ENCODE measurements around the gene ARNT2. TPM values are rescaled to one million over a fixed set of nuclear protein-coding genes. Genes with fewer than 3 reads are reported as not detected.
"Not testable (repeated sequence)": the region's sequence is repeated elsewhere in the genome, so short reads cannot be mapped to it uniquely, and the experiment has no call there.

ARNT2 gene
- total RNA-seq, 8 experiments from 2014 or later: 2.4 to 64.2 (median 23.9) TPM

DNA sequence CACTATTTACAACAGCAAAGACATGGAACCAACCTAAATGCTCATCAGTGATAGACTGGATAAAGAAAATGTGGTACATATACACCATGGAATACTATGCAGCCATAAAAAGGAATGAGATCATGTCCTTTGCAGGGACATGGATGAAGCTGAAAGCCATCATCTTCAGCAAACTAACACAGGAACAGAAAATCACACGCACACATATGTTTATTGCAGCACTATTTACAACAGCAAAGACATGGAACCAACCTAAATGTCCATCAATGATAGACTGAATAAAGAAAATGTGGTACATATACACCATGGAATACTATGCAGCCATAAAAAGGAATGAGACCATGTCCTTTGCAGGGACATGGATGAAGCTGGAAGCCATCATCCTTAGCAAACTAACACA is 13.2 kb upstream of the ARNT2 start:
- in situ Hi-C loops (cut with MboI; ENCODE audit: low pct_unique_long_range_greater_than_20kb in 2 of 9, low sequenced_read_pairs in 9 of 9, unreplicated experiment in 9 of 9); H3K4me1 ChIP-seq (replicated peaks in 1 of 2); H3K4me3 ChIP-seq; ATAC-seq (replicated peaks in 6 of 8); H3K27ac ChIP-seq: not testable (repeated sequence)
- WGBS, 10 experiments: 100% methylated on average over 1 of the region's 1 CpG; no CpG with 5 or more reads in 9 of the 10 experiments

GRCh38 chr15:80395616-80396015 is 8.6 kb upstream of the ARNT2 start:
- no peak overlapping the region for H3K4me3 ChIP-seq
- H3K27ac ChIP-seq: no peak overlapping the region
- peaks cover 0 to 5% of the 10 kb centered on the region in 2 donors for H3K4me1 ChIP-seq (replicated peaks in 1 of 2)
- 89 to 100% (median 91%) methylated on average over 1 to 2 of the region's 3 CpGs; no CpG with 5 or more reads in 6 of the 10 experiments for WGBS, 10 experiments
- ATAC-seq (replicated peaks in 6 of 8): no peak
- in situ Hi-C loops (cut with MboI; ENCODE audit: low pct_unique_long_range_greater_than_20kb in 2 of 9, low sequenced_read_pairs in 9 of 9, unreplicated experiment in 9 of 9): no loop called here

DNA sequence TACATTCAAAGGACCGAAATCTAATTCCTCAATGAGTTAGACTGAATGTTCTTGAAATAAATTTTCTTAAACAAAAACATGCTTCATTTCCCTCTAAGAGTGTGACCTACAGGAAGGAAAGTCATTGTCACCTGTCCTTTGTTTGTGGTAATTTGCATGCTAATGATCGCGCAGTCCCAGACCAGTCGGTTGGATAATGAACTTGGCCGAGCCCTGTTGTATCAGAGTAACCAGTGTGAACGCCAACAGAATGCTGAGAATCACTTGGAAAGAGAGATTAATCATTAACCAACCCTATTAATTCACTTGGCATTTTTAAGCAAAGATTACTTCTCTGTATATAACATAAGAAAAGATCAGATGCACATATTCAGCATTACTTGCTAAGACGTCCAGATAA is 8.1 kb upstream of the ARNT2 start:
- WGBS, 10 experiments: 39 to 100% (median 59%) methylated on average over 1 to 7 of the region's 7 CpGs; no CpG with 5 or more reads in 2 of the 10 experiments

DNA sequence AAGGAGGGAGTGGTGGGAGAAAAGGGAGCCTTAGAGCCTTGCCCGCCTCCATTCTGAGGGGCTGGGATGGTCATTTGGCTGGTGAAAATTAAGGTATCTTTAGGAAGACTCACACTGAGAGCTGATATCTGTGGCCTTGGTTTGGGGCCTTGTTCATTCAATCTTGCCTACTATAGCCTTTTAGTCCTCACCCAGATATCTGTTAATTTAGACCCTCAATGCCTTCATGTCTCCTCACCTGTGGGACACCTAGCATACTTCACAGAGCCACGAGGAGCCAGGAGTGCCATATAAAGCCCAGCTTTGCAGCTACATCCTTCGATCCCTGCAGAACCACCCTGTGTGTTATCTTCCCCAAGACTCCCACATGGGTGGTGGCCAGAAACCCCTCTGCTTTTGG is 4.7 kb upstream of the ARNT2 start:
- WGBS, 10 experiments: 20 to 96% (median 80%) methylated on average over 1 to 3 of the region's 3 CpGs; no CpG with 5 or more reads in 4 of the 10 experiments
- ATAC-seq (replicated peaks in 6 of 8): no peak
- in situ Hi-C loops (cut with MboI; ENCODE audit: low pct_unique_long_range_greater_than_20kb in 2 of 9, low sequenced_read_pairs in 9 of 9, unreplicated experiment in 9 of 9): no loop called here
- Histone ChIP-seq H3K4me1 (replicated peaks in 1 of 2) (peaks cover 10 to 19% of the 10 kb centered on the region in 2 donors), H3K4me3 (no peak overlapping the region), H3K27ac (no peak overlapping the region)

More for the DNA sequence above, 8.1 kb upstream of the ARNT2 start:
- Histone ChIP-seq H3K4me1 (replicated peaks in 1 of 2) (peaks cover 0 to 5% of the 10 kb centered on the region in 2 donors), H3K27ac (no peak overlapping the region), H3K4me3 (no peak overlapping the region)
- in situ Hi-C loops (cut with MboI; ENCODE audit: low pct_unique_long_range_greater_than_20kb in 2 of 9, low sequenced_read_pairs in 9 of 9, unreplicated experiment in 9 of 9): no loop called here
- no peak for ATAC-seq (replicated peaks in 6 of 8)

GRCh38 chr15:80401456-80401855 is 2.7 kb upstream of the ARNT2 start:
- H3K4me3 ChIP-seq: no peak overlapping the region
- WGBS, 10 experiments: 40 to 100% (median 60%) methylated on average over 1 to 5 of the region's 5 CpGs; no CpG with 5 or more reads in 1 of the 10 experiments
- in situ Hi-C loops (cut with MboI; ENCODE audit: low pct_unique_long_range_greater_than_20kb in 2 of 9, low sequenced_read_pairs in 9 of 9, unreplicated experiment in 9 of 9): no loop called here
- ATAC-seq (replicated peaks in 6 of 8): no peak
- H3K4me1 ChIP-seq (replicated peaks in 1 of 2): peaks cover 14 to 23% of the 10 kb centered on the region in 2 donors
- H3K27ac ChIP-seq: no peak overlapping the region

DNA sequence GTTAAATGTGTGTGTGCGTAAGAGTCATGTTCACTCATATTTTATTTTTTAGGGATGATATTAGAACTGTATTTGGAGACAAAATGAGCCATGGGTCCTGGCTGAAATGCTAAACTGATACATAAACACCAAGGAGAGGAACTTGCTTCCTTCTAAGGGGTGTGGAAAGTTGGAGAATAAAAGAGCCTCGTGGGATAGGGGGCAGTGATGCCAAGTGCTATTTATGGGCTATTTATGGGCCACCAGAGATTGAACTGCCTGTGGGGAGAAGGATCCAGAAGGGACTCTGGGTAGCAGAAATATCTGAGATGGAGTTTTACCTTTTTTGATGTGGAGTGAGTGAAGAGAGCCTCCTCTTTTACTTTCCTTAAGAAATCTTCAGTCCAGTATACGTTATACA is 1.8 kb upstream of the ARNT2 start:
- Histone ChIP-seq H3K27ac (no peak overlapping the region), H3K4me1 (replicated peaks in 1 of 2) (peaks cover 21 to 31% of the 10 kb centered on the region in 2 donors), H3K4me3 (no peak overlapping the region)
- in situ Hi-C loops (cut with MboI; ENCODE audit: low pct_unique_long_range_greater_than_20kb in 2 of 9, low sequenced_read_pairs in 9 of 9, unreplicated experiment in 9 of 9): no loop called here
- ATAC-seq (replicated peaks in 6 of 8): no peak
- WGBS, 10 experiments: 65 to 100% (median 75%) methylated on average over 1 to 3 of the region's 3 CpGs; no CpG with 5 or more reads in 1 of the 10 experiments

DNA sequence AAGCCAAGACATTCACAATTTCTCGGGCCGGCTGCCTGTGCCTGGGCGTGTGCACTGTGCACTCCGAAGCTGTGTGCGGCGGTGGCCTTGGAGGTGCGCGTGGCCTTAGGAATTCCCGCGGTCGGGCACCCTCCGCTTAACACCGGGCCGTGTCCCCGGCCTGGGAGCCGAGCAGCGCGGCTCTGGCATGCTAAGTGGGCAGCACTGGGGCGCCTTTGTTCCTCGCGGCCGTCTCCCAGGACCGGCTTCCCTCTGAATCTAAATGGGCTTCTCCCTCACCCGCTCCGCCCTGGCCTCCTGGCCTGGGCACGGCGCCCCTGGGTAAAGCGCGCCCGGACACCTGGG is 498 bp upstream of the ARNT2 start:
- ATAC-seq (replicated peaks in 6 of 8): peak in 5 of 8 experiments; percentile 56 to 66 (median 62)
- H3K27ac ChIP-seq: peak overlapping the region; percentile 89
- H3K4me3 ChIP-seq: peak overlapping the region; percentile 61 to 75 (median 66)
- H3K4me1 ChIP-seq (replicated peaks in 1 of 2): peaks cover 22 to 31% of the 10 kb centered on the region in 2 donors
- WGBS, 10 experiments: 2 to 12% (median 10%) methylated on average over 2 to 8 of the region's 30 CpGs; no CpG with 5 or more reads in 7 of the 10 experiments
- in situ Hi-C loops (cut with MboI; ENCODE audit: low pct_unique_long_range_greater_than_20kb in 2 of 9, low sequenced_read_pairs in 9 of 9, unreplicated experiment in 9 of 9): no loop called here

DNA sequence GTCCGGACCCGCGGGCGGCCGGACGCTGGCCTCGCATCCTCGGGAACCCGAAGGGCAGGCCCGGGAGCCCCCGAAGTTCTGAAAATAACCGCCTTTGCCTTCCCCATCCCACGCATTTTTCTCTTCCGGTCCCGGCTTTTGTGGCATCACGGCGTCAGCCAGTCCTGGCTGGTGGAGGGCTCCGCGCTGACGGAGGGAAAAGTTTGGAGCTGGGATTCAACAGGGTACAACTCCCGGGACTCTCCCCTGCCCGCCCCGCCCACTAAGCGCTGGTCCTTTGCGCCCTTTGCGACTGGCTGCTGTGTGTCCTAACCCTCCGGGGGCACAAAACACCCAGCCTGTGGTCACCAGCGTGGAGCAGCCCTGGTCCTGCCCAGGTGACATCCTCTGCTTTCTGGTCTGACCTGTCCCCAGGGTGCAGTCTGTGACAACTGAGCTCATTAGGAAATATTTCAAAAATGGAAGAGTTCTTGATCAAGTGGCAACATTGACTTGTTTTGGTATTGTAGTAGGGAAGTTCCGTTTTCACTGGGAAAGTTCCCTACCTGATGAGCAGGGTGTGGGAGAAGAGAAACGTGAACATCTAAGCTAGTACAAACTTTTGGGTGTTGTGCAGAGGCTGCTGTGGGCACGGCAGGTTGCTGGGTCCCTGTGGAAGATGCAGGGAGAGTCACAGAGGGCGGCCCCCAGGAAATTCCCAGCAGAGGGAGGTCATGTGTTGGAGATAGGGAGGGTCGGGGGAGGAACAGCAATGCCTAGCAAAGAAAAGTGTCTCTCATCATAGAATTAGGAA is 775 bp downstream of the ARNT2 start:
- H3K4me1 ChIP-seq (replicated peaks in 1 of 2): peaks cover 22 to 31% of the 10 kb centered on the region in 2 donors
- peak overlapping the region; percentile 89 for H3K27ac ChIP-seq
- peak overlapping the region; percentile 61 to 75 (median 66) for H3K4me3 ChIP-seq
- in situ Hi-C loops (cut with MboI; ENCODE audit: low pct_unique_long_range_greater_than_20kb in 2 of 9, low sequenced_read_pairs in 9 of 9, unreplicated experiment in 9 of 9): no loop called here
- 0 to 80% (median 0%) methylated on average over 1 to 16 of the region's 33 CpGs; no CpG with 5 or more reads in 1 of the 10 experiments for WGBS, 10 experiments
- peak in 7 of 8 experiments; percentile 16 to 51 (median 44) for ATAC-seq (replicated peaks in 6 of 8)

GRCh38 chr15:80405554-80405850 is 1.3 kb downstream of the ARNT2 start:
- Histone ChIP-seq H3K4me1 (replicated peaks in 1 of 2) (peaks cover 22 to 31% of the 10 kb centered on the region in 2 donors), H3K4me3 (peak overlapping the region; percentile 61 to 75 (median 66)), H3K27ac (no peak overlapping the region)
- 6 to 100% (median 71%) methylated on average over 1 to 4 of the region's 4 CpGs; no CpG with 5 or more reads in 3 of the 10 experiments for WGBS, 10 experiments
- in situ Hi-C loops (cut with MboI; ENCODE audit: low pct_unique_long_range_greater_than_20kb in 2 of 9, low sequenced_read_pairs in 9 of 9, unreplicated experiment in 9 of 9): no loop called here
- ATAC-seq (replicated peaks in 6 of 8): peak in 2 of 8 experiments; percentile 0 to 4

DNA sequence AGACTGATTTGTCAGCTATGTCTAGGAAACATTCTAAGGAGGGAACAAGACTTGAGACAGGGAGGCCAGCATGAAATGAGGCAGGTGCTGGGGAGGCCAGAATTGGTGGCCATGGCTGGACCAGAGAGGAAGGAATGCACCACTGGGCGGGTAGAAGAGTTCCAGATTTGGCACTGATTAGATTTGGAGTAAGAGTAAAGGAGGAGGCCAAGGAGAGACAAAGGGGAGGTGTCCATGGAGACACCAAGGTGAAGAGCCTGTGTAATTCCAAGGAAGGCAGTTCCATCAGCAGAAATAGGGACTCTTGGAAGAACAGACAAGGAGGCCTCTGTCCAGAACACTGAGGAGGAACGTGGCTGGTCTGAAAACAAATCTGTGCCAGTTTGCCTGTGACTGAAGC is 1.8 kb downstream of the ARNT2 start:
- Histone ChIP-seq H3K4me1 (replicated peaks in 1 of 2) (peaks cover 22 to 31% of the 10 kb centered on the region in 2 donors), H3K4me3 (peak overlapping the region in 1 of 5 donors; percentile 66), H3K27ac (no peak overlapping the region)
- WGBS, 10 experiments: 30 to 100% (median 74%) methylated on average over 1 to 2 of the region's 2 CpGs; no CpG with 5 or more reads in 2 of the 10 experiments
- no peak for ATAC-seq (replicated peaks in 6 of 8)
- in situ Hi-C loops (cut with MboI; ENCODE audit: low pct_unique_long_range_greater_than_20kb in 2 of 9, low sequenced_read_pairs in 9 of 9, unreplicated experiment in 9 of 9): no loop called here

GRCh38 chr15:80411788-80412288 is 7.7 kb downstream of the ARNT2 start:
- Histone ChIP-seq H3K4me3 (no peak overlapping the region), H3K4me1 (replicated peaks in 1 of 2) (peaks cover 9% of the 10 kb centered on the region in 2 donors), H3K27ac (no peak overlapping the region)
- ATAC-seq (replicated peaks in 6 of 8): no peak
- 71 to 100% methylated on average over 1 of the region's 1 CpG; no CpG with 5 or more reads in 8 of the 10 experiments for WGBS, 10 experiments
- in situ Hi-C loops (cut with MboI; ENCODE audit: low pct_unique_long_range_greater_than_20kb in 2 of 9, low sequenced_read_pairs in 9 of 9, unreplicated experiment in 9 of 9): no loop called here

DNA sequence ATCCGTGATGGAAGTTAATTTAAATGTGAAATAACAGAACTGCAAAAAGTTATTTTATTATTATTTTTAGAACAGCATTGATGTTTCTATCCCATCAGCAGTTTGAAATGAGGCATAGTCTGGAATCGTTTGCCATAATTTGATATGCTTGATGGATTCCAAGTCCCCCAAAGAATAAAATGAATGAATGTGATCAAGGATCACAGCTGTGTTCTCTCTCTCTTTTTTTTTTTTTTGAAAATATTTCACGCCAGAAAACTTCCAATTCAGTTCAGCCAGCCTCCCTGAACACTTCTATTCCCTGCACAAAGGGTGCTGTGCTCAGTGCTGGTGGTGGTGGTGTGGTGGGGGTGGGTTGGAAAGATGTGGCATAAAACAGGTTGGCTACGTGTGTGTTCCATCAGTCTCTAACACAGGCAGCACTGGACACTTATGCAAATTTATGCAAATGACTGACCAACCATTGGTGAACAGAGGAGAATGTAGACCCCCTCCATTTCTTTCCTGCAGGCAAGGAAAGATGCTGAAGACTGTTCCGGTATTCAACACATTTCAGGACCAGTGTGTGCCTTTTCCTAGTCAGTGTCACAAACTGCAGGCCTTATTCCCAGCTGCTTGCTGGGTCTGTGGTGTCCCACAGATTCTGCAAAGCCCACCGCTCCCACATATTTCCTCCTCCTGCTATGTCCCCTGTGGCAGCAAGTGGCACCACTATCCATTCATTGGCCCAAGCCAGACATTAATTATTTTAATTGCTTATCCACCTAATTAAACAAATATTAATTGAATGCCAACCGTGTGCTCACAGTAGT is 10.6 kb downstream of the ARNT2 start:
- peak in 6 of 8 experiments; percentile 24 to 82 (median 63) for ATAC-seq (replicated peaks in 6 of 8)
- no peak overlapping the region for H3K27ac ChIP-seq
- no peak overlapping the region for H3K4me3 ChIP-seq
- in situ Hi-C loops (cut with MboI; ENCODE audit: low pct_unique_long_range_greater_than_20kb in 2 of 9, low sequenced_read_pairs in 9 of 9, unreplicated experiment in 9 of 9): no loop called here
- WGBS, 10 experiments: 20 to 100% (median 65%) methylated on average over 1 to 6 of the region's 7 CpGs; no CpG with 5 or more reads in 1 of the 10 experiments
- H3K4me1 ChIP-seq (replicated peaks in 1 of 2): peaks cover 4 to 5% of the 10 kb centered on the region in 2 donors

GRCh38 chr15:80415358-80415670 is 11.1 kb downstream of the ARNT2 start:
- in situ Hi-C loops (cut with MboI; ENCODE audit: low pct_unique_long_range_greater_than_20kb in 2 of 9, low sequenced_read_pairs in 9 of 9, unreplicated experiment in 9 of 9): no loop called here
- Histone ChIP-seq H3K4me3 (no peak overlapping the region), H3K27ac (no peak overlapping the region), H3K4me1 (replicated peaks in 1 of 2) (peaks cover 4 to 5% of the 10 kb centered on the region in 2 donors)
- 60 to 100% (median 95%) methylated on average over 1 to 11 of the region's 11 CpGs; no CpG with 5 or more reads in 4 of the 10 experiments for WGBS, 10 experiments
- peak in 2 of 8 experiments; percentile 8 to 10 for ATAC-seq (replicated peaks in 6 of 8)

Measured in motor neuron (in vitro differentiated cells).